Measurements from ENCODE around the gene TRAPPC14. TPM values are rescaled to one million over a fixed set of nuclear protein-coding genes. Genes with fewer than 3 reads are reported as not detected.

The TRAPPC14 gene
- total and polyA plus RNA-seq, 2 of the 13 experiments (the other 11 are each of a cell fraction or from before 2014, with no cell fraction given) = 4.7 to 9.6 TPM

DNA sequence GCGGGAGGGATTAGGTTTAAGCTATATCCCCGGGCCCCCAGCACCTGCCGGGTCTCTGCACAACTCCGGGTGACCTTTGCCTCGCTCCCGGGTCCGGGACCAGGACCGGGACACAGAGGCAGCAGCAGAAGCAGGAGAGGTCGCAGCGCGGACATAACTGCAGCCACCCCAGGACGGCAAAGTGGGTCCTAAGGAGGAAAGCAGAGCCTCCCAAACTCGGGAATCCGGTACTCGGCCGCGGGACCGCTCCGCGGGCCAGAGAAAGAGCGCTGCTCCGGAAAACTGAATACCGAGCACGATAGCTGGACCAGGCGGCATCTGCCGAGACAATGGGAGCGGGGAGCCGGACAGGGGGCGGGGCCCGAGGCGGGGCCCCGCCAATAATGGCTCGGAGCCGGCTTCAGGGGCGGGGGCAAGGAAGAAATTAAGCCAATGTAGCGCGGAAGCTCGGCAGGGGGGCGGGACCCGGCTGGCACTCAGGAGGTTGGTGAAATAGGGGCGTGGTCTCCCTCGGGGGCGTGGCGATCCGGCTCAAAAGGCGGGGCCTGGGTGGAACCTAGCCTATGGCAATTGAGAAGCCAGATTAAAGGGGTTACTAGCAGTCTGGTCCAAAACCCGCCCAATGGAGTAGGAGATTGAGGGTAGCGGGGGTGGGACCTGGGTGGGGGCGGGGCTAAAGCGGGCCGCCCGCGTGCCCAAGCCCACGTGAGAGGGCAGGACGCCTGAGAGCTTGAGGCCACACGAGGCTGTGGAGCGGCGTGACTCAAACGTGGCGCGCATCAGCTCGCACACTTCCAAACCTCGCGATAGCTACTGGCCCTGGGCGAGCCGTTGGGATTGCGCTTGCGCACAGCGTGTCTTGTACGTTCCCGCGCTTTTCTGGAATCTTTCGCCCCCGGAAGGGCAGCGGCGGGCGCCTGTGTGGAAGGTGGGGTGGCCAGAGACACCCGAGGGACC, 18.8 kb upstream of the TRAPPC14 start, which contains the start of the genes GPC2 and STAG3 (continued):
- TF ChIP-seq RBFOX2 (IDR thresholded peaks at IDR 0.05; ENCODE audit: low read depth, low read length) (0 out of 2 replicates have a peak, but pooled peaks have one; percentile 46), ARNT2 (CRISPR knock-in tag; IDR thresholded peaks at IDR 0.05; ENCODE audit: low read depth) (0 out of 2 replicates have a peak, but pooled peaks have one; percentile 41), ZFY (CRISPR knock-in tag; IDR thresholded peaks at IDR 0.05) (peak; percentile 20; the same call in 1 of the 2 replicates), ZNF605 (CRISPR knock-in tag; IDR thresholded peaks at IDR 0.05) (peak; percentile 77; the same call in 1 of the 2 replicates), ETV6 (CRISPR knock-in tag; conservative IDR thresholded peaks at IDR 0.05) (0 out of 2 replicates have a peak, but pooled peaks have one; percentile 34), ZNF33A (CRISPR knock-in tag; IDR thresholded peaks at IDR 0.05; ENCODE audit: borderline replicate concordance) (no peak), SRSF1 (optimal IDR thresholded peaks at IDR 0.05; ENCODE audit: low read depth, low read length) (peak; percentile 28), U2AF1 (optimal IDR thresholded peaks at IDR 0.05; ENCODE audit: low read depth, low read length) (no peak), AGO1 (IDR thresholded peaks at IDR 0.05; ENCODE audit: low read depth, low read length, poor library complexity, severe bottlenecking) (no peak), HOXA3 (CRISPR knock-in tag; IDR thresholded peaks at IDR 0.05) (peak; percentile 62)
- TF ChIP-seq, protein P1, sequence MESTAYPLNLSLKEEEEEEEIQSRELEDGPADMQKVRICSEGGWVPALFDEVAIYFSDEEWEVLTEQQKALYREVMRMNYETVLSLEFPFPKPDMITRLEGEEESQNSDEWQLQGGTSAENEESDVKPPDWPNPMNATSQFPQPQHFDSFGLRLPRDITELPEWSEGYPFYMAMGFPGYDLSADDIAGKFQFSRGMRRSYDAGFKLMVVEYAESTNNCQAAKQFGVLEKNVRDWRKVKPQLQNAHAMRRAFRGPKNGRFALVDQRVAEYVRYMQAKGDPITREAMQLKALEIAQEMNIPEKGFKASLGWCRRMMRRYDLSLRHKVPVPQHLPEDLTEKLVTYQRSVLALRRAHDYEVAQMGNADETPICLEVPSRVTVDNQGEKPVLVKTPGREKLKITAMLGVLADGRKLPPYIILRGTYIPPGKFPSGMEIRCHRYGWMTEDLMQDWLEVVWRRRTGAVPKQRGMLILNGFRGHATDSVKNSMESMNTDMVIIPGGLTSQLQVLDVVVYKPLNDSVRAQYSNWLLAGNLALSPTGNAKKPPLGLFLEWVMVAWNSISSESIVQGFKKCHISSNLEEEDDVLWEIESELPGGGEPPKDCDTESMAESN (CRISPR knock-in tag; conservative IDR thresholded peaks at IDR 0.05) = 0 out of 2 replicates have a peak, but pooled peaks have one; percentile 57
- TF ChIP-seq, protein P2, sequence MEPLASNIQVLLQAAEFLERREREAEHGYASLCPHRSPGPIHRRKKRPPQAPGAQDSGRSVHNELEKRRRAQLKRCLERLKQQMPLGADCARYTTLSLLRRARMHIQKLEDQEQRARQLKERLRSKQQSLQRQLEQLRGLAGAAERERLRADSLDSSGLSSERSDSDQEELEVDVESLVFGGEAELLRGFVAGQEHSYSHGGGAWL (CRISPR knock-in tag; IDR thresholded peaks at IDR 0.05) = 0 out of 2 replicates have a peak, but pooled peaks have one; percentile 37
- TF ChIP-seq, protein P3, sequence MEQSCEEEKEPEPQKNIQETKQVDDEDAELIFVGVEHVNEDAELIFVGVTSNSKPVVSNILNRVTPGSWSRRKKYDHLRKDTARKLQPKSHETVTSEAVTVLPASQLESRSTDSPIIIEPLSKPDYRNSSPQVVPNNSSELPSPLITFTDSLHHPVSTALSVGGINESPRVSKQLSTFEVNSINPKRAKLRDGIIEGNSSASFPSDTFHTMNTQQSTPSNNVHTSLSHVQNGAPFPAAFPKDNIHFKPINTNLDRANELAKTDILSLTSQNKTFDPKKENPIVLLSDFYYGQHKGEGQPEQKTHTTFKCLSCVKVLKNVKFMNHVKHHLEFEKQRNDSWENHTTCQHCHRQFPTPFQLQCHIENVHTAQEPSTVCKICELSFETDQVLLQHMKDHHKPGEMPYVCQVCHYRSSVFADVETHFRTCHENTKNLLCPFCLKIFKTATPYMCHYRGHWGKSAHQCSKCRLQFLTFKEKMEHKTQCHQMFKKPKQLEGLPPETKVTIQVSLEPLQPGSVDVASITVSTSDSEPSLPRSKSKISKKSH (CRISPR knock-in tag; IDR thresholded peaks at IDR 0.05; ENCODE audit: borderline replicate concordance) = 0 out of 2 replicates have a peak, but pooled peaks have one; percentile 41
- TF ChIP-seq, protein P4, sequence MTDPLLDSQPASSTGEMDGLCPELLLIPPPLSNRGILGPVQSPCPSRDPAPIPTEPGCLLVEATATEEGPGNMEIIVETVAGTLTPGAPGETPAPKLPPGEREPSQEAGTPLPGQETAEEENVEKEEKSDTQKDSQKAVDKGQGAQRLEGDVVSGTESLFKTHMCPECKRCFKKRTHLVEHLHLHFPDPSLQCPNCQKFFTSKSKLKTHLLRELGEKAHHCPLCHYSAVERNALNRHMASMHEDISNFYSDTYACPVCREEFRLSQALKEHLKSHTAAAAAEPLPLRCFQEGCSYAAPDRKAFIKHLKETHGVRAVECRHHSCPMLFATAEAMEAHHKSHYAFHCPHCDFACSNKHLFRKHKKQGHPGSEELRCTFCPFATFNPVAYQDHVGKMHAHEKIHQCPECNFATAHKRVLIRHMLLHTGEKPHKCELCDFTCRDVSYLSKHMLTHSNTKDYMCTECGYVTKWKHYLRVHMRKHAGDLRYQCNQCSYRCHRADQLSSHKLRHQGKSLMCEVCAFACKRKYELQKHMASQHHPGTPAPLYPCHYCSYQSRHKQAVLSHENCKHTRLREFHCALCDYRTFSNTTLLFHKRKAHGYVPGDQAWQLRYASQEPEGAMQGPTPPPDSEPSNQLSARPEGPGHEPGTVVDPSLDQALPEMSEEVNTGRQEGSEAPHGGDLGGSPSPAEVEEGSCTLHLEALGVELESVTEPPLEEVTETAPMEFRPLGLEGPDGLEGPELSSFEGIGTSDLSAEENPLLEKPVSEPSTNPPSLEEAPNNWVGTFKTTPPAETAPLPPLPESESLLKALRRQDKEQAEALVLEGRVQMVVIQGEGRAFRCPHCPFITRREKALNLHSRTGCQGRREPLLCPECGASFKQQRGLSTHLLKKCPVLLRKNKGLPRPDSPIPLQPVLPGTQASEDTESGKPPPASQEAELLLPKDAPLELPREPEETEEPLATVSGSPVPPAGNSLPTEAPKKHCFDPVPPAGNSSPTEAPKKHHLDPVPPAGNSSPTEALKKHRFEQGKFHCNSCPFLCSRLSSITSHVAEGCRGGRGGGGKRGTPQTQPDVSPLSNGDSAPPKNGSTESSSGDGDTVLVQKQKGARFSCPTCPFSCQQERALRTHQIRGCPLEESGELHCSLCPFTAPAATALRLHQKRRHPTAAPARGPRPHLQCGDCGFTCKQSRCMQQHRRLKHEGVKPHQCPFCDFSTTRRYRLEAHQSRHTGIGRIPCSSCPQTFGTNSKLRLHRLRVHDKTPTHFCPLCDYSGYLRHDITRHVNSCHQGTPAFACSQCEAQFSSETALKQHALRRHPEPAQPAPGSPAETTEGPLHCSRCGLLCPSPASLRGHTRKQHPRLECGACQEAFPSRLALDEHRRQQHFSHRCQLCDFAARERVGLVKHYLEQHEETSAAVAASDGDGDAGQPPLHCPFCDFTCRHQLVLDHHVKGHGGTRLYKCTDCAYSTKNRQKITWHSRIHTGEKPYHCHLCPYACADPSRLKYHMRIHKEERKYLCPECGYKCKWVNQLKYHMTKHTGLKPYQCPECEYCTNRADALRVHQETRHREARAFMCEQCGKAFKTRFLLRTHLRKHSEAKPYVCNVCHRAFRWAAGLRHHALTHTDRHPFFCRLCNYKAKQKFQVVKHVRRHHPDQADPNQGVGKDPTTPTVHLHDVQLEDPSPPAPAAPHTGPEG (CRISPR knock-in tag; IDR thresholded peaks at IDR 0.05) = no peak
- TF ChIP-seq, protein P5, sequence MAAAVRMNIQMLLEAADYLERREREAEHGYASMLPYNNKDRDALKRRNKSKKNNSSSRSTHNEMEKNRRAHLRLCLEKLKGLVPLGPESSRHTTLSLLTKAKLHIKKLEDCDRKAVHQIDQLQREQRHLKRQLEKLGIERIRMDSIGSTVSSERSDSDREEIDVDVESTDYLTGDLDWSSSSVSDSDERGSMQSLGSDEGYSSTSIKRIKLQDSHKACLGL (CRISPR knock-in tag; IDR thresholded peaks at IDR 0.05) = peak; percentile 53; the same call in 1 of the 2 replicates

All from HepG2 (cell line).